OCI-LY1 (cell line): ENCODE data around the gene ANKRD31.
"Not testable (repeated sequence)": the region's sequence is repeated elsewhere in the genome, so short reads cannot be mapped to it uniquely, and the experiment has no call there.

Experiments
- H2AFZ ChIP-seq: fragments of 200-600 bp; sonication (generic), shearing (Covaris generic); 2 replicates; pipeline ENCODE4 v1.6.0; 2014; ENCODE audit warnings: antibody characterized with exemption, mild to moderate bottlenecking, low read length
- H3F3A ChIP-seq: fragments of 200-600 bp; sonication (generic), shearing (Covaris generic); 2 replicates; pipeline ENCODE4 v1.6.0; 2014; ENCODE audit warnings: mild to moderate bottlenecking, antibody characterized with exemption, low read length, moderate library complexity; ENCODE audit not compliant: insufficient read depth
- H3K27ac ChIP-seq: fragments of 200-600 bp; sonication (generic); 2 replicates; pipeline ENCODE4 v1.5.1; 2014; ENCODE audit warnings: low read length, mixed run types, mild to moderate bottlenecking, low read depth; ENCODE audit not compliant: poor library complexity, severe bottlenecking
- H3K27me3 ChIP-seq: fragments of 200-600 bp; sonication (generic); 2 replicates; pipeline ENCODE4 v1.6.0; 2014; ENCODE audit warnings: antibody characterized with exemption, mild to moderate bottlenecking, low read length, moderate library complexity; ENCODE audit not compliant: insufficient read depth
- H3K36me3 ChIP-seq: fragments of 200-600 bp; sonication (generic); 2 replicates; pipeline ENCODE4 v1.6.1; 2014; ENCODE audit warnings: mild to moderate bottlenecking, antibody characterized with exemption, low read length, moderate library complexity, mixed read lengths; ENCODE audit not compliant: insufficient read depth
- H3K4me1 ChIP-seq: fragments of 200-600 bp; sonication (generic); 2 replicates; pipeline ENCODE4 v1.5.1; 2014; ENCODE audit warnings: mild to moderate bottlenecking, low read length, moderate library complexity; ENCODE audit not compliant: insufficient read depth, severe bottlenecking
- H3K4me2 ChIP-seq: fragments of 200-600 bp; sonication (generic), shearing (Covaris generic); 2 replicates; pipeline ENCODE4 v1.6.1; 2014; ENCODE audit warnings: low read length
- H3K4me3 ChIP-seq: fragments of 200-600 bp; sonication (generic); 2 replicates; pipeline ENCODE4 v1.5.1; 2014; ENCODE audit warnings: low read length, low read depth, mild to moderate bottlenecking, mixed read lengths; ENCODE audit not compliant: poor library complexity, severe bottlenecking
- H3K79me2 ChIP-seq: fragments of 200-600 bp; shearing (Covaris generic); 2 replicates; pipeline ENCODE4 v1.6.1; 2016; ENCODE audit warnings: mixed run types, low read length, mixed read lengths; ENCODE audit not compliant: insufficient read depth
- H3K9ac ChIP-seq: fragments of 200-600 bp; sonication (generic), shearing (Covaris generic); 2 replicates; pipeline ENCODE4 v1.6.1; 2014; ENCODE audit warnings: mild to moderate bottlenecking, low read length, mixed read lengths
- H3K9me2 ChIP-seq: fragments of 200-600 bp; sonication (generic), shearing (Covaris generic); 2 replicates; pipeline ENCODE4 v1.6.1; 2014; ENCODE audit warnings: low read depth, mild to moderate bottlenecking, low read length, mixed read lengths
- H3K9me3 ChIP-seq: fragments of 200-600 bp; shearing (Covaris generic); 2 replicates; pipeline ENCODE4 v1.6.1; 2014; ENCODE audit warnings: low read length, mixed read lengths
- H4K20me1 ChIP-seq: fragments of 200-600 bp; sonication (generic), shearing (Covaris generic); 2 replicates; pipeline ENCODE4 v1.6.0; 2016; ENCODE audit warnings: mild to moderate bottlenecking, low read length; ENCODE audit not compliant: insufficient read depth
- CTCF ChIP-seq: fragments of 200-600 bp; sonication (generic), shearing (Covaris generic); IDR thresholded peaks from 2 replicates; pipeline ENCODE4 v1.5.1; 2017; ENCODE audit warnings: mild to moderate bottlenecking, antibody characterized with exemption, low read length, moderate library complexity, mixed read lengths
- EZH2 ChIP-seq: fragments of 200-600 bp; sonication (generic), shearing (Covaris generic); IDR thresholded peaks from 2 replicates; pipeline ENCODE4 v1.8.0; 2017; ENCODE audit warnings: borderline replicate concordance, mixed run types, mild to moderate bottlenecking, antibody characterized with exemption, low read length, moderate library complexity, mixed read lengths

The ANKRD31 gene

GRCh38 chr5:75185763-75186162, 50.9 kb downstream of the ANKRD31 start:
- no peaks in the 10 kb centered on the region for H3K27me3 ChIP-seq
- no peak for TF ChIP-seq EZH2
- no peak for TF ChIP-seq CTCF
- no peaks in the 10 kb centered on the region for H3K36me3 ChIP-seq

GRCh38 chr5:75176009-75176408, 60.7 kb downstream of the ANKRD31 start:
- not testable (repeated sequence) for H3K36me3 ChIP-seq, H3F3A ChIP-seq, H4K20me1 ChIP-seq, H3K27me3 ChIP-seq, H3K9ac ChIP-seq, H3K4me1 ChIP-seq, H2AFZ ChIP-seq, H3K27ac ChIP-seq, H3K4me2 ChIP-seq, H3K4me3 ChIP-seq, H3K79me2 ChIP-seq, H3K9me2 ChIP-seq, H3K9me3 ChIP-seq

More at GRCh38 chr5:75185763-75186162, 50.9 kb downstream of the ANKRD31 start:
- no peak overlapping the region for H3K27ac ChIP-seq
- H3K4me2 ChIP-seq, result no peak overlapping the region
- no peaks in the 10 kb centered on the region for H3K9me3 ChIP-seq
- H2AFZ ChIP-seq, result no peak overlapping the region
- no peaks in the 10 kb centered on the region for H3K79me2 ChIP-seq
- H3K9me2 ChIP-seq, result no peaks in the 10 kb centered on the region
- no peaks in the 10 kb centered on the region for H3K4me1 ChIP-seq
- no peak overlapping the region for H3K9ac ChIP-seq
- H3K4me3 ChIP-seq, result no peak overlapping the region
- no peaks in the 10 kb centered on the region for H3F3A ChIP-seq
- H4K20me1 ChIP-seq, result no peaks in the 10 kb centered on the region

DNA sequence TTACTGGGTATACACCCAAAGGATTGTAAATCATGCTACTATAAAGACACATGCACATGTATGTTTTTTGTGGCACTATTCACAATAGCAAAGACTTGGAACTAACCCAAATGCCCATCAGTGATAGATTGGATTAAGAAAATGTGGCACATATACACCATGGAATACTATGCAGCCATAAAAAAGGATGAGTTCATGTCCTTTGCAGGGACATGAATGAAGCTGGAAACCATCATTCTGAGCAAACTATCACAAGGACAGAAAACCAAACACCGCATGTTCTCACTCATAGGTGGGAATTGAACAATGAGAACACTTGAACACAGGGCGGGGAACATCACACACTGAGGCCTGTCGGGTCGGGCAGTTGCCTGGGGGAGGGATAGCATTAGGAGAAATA, 61.8 kb downstream of the ANKRD31 start:
- not testable (repeated sequence) for H3K9me2 ChIP-seq, H3K27me3 ChIP-seq, H3K79me2 ChIP-seq, H3K9me3 ChIP-seq, H3K9ac ChIP-seq, H2AFZ ChIP-seq, H3K4me2 ChIP-seq, H4K20me1 ChIP-seq, H3K4me1 ChIP-seq, H3K36me3 ChIP-seq, H3K27ac ChIP-seq, H3K4me3 ChIP-seq, H3F3A ChIP-seq

- Histone ChIP-seq H2AFZ (no peak overlapping the region), H3F3A (no peaks in the 10 kb centered on the region), H3K27ac (no peak overlapping the region), H3K9me3 (no peaks in the 10 kb centered on the region), H4K20me1 (no peaks in the 10 kb centered on the region), H3K4me3 (no peak overlapping the region), H3K9me2 (no peaks in the 10 kb centered on the region), H3K4me1 (no peaks in the 10 kb centered on the region), H3K4me2 (no peak overlapping the region), H3K9ac (no peak overlapping the region), H3K36me3 (no peaks in the 10 kb centered on the region), H3K27me3 (no peaks in the 10 kb centered on the region), H3K79me2 (no peaks in the 10 kb centered on the region)
- TF ChIP-seq EZH2, result no peak
- TF ChIP-seq CTCF, result no peak
Observed at GRCh38 chr5:75169516-75169915, 67.2 kb downstream of the ANKRD31 start.
